A549 (cell line): ENCODE measurements around the gene CMTM5.

Source experiments
- E2F6 ChIP-seq: IDR thresholded peaks from 2 replicates; pipeline ENCODE4 v1.6.1; 2012; ENCODE audit warnings: low read depth, borderline replicate concordance
- MYC ChIP-seq: IDR thresholded peaks from 2 replicates; pipeline ENCODE4 v1.6.1; 2012; ENCODE audit warnings: mild to moderate bottlenecking, inconsistent platforms, low read length, improper control_type of control experiment, borderline replicate concordance
- SMC3 ChIP-seq: fragments of >200 bp; sonication (Bioruptor Twin); formaldehyde crosslinking; IDR thresholded peaks from 3 replicates; pipeline ENCODE4 v1.6.1; 2018; ENCODE audit warnings: inconsistent platforms
- TF ChIP-seq, protein P1 (sequence below): fragments of >200 bp; sonication (Bioruptor Twin); formaldehyde crosslinking; IDR thresholded peaks from 3 replicates; pipeline ENCODE4 v1.5.1; 2016

DNA sequence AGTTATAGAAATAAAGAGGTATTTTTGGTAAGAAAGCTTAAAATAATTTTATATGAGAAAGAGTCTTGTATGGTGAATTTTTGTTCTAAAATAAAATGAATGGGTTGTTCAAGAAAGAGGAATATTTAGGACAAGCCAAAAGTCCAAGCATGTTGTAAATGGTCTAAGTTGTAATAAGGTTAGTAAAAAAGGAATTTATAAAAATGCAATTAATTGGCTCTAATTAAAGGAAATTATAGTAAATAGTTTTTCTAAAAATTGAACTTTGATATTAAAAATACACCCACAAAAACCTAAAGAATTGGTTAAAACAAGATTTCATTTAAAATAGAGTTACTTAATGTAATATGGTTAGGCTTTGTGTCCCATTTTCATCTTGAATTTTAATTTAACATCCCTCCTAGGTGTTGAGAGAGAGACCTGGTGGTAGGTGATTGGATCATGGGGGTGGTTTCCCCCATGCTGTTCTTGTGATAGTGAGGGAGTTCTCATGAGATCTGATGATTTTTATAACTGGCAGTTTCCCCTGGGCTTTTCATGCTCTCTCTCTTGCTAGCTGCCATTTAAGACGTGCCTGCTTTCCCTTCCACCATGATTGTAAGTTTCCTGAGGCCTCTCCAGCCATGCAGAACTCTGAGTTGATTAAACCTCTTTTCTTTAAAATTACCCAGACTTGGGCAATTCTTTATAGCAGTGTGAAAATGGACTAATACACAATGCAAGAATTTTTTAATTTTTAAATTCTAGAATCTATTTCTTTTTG is 37.2 kb upstream of the CMTM5 start:
- TF ChIP-seq, protein P1, sequence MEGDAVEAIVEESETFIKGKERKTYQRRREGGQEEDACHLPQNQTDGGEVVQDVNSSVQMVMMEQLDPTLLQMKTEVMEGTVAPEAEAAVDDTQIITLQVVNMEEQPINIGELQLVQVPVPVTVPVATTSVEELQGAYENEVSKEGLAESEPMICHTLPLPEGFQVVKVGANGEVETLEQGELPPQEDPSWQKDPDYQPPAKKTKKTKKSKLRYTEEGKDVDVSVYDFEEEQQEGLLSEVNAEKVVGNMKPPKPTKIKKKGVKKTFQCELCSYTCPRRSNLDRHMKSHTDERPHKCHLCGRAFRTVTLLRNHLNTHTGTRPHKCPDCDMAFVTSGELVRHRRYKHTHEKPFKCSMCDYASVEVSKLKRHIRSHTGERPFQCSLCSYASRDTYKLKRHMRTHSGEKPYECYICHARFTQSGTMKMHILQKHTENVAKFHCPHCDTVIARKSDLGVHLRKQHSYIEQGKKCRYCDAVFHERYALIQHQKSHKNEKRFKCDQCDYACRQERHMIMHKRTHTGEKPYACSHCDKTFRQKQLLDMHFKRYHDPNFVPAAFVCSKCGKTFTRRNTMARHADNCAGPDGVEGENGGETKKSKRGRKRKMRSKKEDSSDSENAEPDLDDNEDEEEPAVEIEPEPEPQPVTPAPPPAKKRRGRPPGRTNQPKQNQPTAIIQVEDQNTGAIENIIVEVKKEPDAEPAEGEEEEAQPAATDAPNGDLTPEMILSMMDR = no peak
- TF ChIP-seq MYC = no peak
- TF ChIP-seq E2F6 = no peak
- no peak for TF ChIP-seq SMC3
